HUES48 (cell line): ENCODE measurements around the gene ZFHX3.

Experiments
- H3K27ac ChIP-seq: one replicate; pipeline ENCODE4 v1.7.0; 2013; ENCODE audit warnings: low read depth, low read length, inconsistent platforms
- H3K27me3 ChIP-seq: 2 replicates; pipeline ENCODE4 v1.6.1; 2013; ENCODE audit warnings: mild to moderate bottlenecking, low read length; ENCODE audit not compliant: control insufficient read depth, insufficient read depth
- H3K36me3 ChIP-seq: 2 replicates; pipeline ENCODE4 v1.6.1; 2013; ENCODE audit warnings: low read length; ENCODE audit not compliant: control insufficient read depth, insufficient read depth
- H3K4me1 ChIP-seq: 2 replicates; pipeline ENCODE4 v1.6.1; 2013; ENCODE audit warnings: mild to moderate bottlenecking, low read length; ENCODE audit not compliant: control insufficient read depth, insufficient read depth
- H3K4me3 ChIP-seq: 2 replicates; pipeline ENCODE4 v1.5.1; 2013; ENCODE audit warnings: mild to moderate bottlenecking, low read depth, low read length
- H3K9ac ChIP-seq: 2 replicates; pipeline ENCODE4 v1.6.1; 2013; ENCODE audit warnings: mild to moderate bottlenecking, low read depth, low read length, moderate library complexity
- H3K9me3 ChIP-seq: 2 replicates; pipeline ENCODE4 v1.6.1; 2013; ENCODE audit warnings: low read length; ENCODE audit not compliant: control insufficient read depth, insufficient read depth

The ZFHX3 gene

GRCh38 chr16:72886346-72886974, 161.5 kb downstream of the ZFHX3 start:
- H3K4me1 ChIP-seq = no peaks in the 10 kb centered on the region
- H3K27ac ChIP-seq = no peak overlapping the region
- no peak overlapping the region for H3K9ac ChIP-seq
- H3K9me3 ChIP-seq = no peaks in the 10 kb centered on the region
- no peak overlapping the region for H3K4me3 ChIP-seq
- no peaks in the 10 kb centered on the region for H3K36me3 ChIP-seq
- no peaks in the 10 kb centered on the region for H3K27me3 ChIP-seq

- Histone ChIP-seq H3K4me3 (no peak overlapping the region), H3K27ac (no peak overlapping the region), H3K9ac (no peak overlapping the region), H3K9me3 (no peaks in the 10 kb centered on the region), H3K4me1 (no peaks in the 10 kb centered on the region), H3K27me3 (no peaks in the 10 kb centered on the region), H3K36me3 (no peaks in the 10 kb centered on the region)
Measured at GRCh38 chr16:72884573-72884972, 163.4 kb downstream of the ZFHX3 start.

GRCh38 chr16:72884037-72884436, 163.9 kb downstream of the ZFHX3 start:
- Histone ChIP-seq H3K4me3 (no peak overlapping the region), H3K9me3 (no peaks in the 10 kb centered on the region), H3K9ac (no peak overlapping the region), H3K4me1 (no peaks in the 10 kb centered on the region), H3K27ac (no peak overlapping the region), H3K36me3 (no peaks in the 10 kb centered on the region), H3K27me3 (no peaks in the 10 kb centered on the region)

GRCh38 chr16:72879846-72880245, 168.1 kb downstream of the ZFHX3 start:
- no peak overlapping the region for H3K27ac ChIP-seq

GRCh38 chr16:72878301-72879269, 169.3 kb downstream of the ZFHX3 start:
- Histone ChIP-seq H3K4me3 (no peak overlapping the region), H3K9ac (no peak overlapping the region), H3K9me3 (no peaks in the 10 kb centered on the region), H3K4me1 (no peaks in the 10 kb centered on the region), H3K27ac (no peak overlapping the region), H3K27me3 (no peaks in the 10 kb centered on the region), H3K36me3 (no peaks in the 10 kb centered on the region)

More at GRCh38 chr16:72879846-72880245, 168.1 kb downstream of the ZFHX3 start:
- no peaks in the 10 kb centered on the region for H3K9me3 ChIP-seq
- no peaks in the 10 kb centered on the region for H3K36me3 ChIP-seq
- no peaks in the 10 kb centered on the region for H3K4me1 ChIP-seq
- H3K4me3 ChIP-seq = no peak overlapping the region
- no peak overlapping the region for H3K9ac ChIP-seq
- H3K27me3 ChIP-seq = no peaks in the 10 kb centered on the region

GRCh38 chr16:72877374-72878028, 170.4 kb downstream of the ZFHX3 start:
- Histone ChIP-seq H3K27me3 (no peaks in the 10 kb centered on the region), H3K9ac (no peak overlapping the region), H3K9me3 (no peaks in the 10 kb centered on the region; the same call in 1 of the 2 replicates), H3K36me3 (no peaks in the 10 kb centered on the region), H3K4me1 (no peaks in the 10 kb centered on the region), H3K4me3 (no peak overlapping the region), H3K27ac (peak overlapping the region; percentile 48)

GRCh38 chr16:72876981-72877373, 171.0 kb downstream of the ZFHX3 start:
- H3K27me3 ChIP-seq = no peaks in the 10 kb centered on the region
- H3K4me1 ChIP-seq = no peaks in the 10 kb centered on the region
- no peak overlapping the region for H3K4me3 ChIP-seq
- no peak overlapping the region for H3K9ac ChIP-seq
- no peaks in the 10 kb centered on the region for H3K36me3 ChIP-seq
- H3K9me3 ChIP-seq = no peaks in the 10 kb centered on the region; the same call in 1 of the 2 replicates
- H3K27ac ChIP-seq = peak overlapping the region; percentile 37

- no peak overlapping the region for H3K27ac ChIP-seq
- H3K36me3 ChIP-seq = no peaks in the 10 kb centered on the region
- H3K4me3 ChIP-seq = no peak overlapping the region
- no peaks in the 10 kb centered on the region for H3K27me3 ChIP-seq
- H3K9me3 ChIP-seq = no peaks in the 10 kb centered on the region; the same call in 1 of the 2 replicates
- H3K9ac ChIP-seq = no peak overlapping the region
- H3K4me1 ChIP-seq = no peaks in the 10 kb centered on the region
Measured at GRCh38 chr16:72876221-72876620, 171.7 kb downstream of the ZFHX3 start.

GRCh38 chr16:72875291-72876031, 172.5 kb downstream of the ZFHX3 start:
- Histone ChIP-seq H3K36me3 (no peaks in the 10 kb centered on the region), H3K27ac (no peak overlapping the region), H3K27me3 (no peaks in the 10 kb centered on the region), H3K9ac (no peak overlapping the region), H3K9me3 (no peaks in the 10 kb centered on the region; the same call in 1 of the 2 replicates), H3K4me1 (no peaks in the 10 kb centered on the region), H3K4me3 (no peak overlapping the region)

- no peaks in the 10 kb centered on the region; the same call in 1 of the 2 replicates for H3K9me3 ChIP-seq
- H3K4me1 ChIP-seq = no peaks in the 10 kb centered on the region
- no peak overlapping the region for H3K27ac ChIP-seq
- H3K27me3 ChIP-seq = no peaks in the 10 kb centered on the region
- no peaks in the 10 kb centered on the region for H3K36me3 ChIP-seq
- no peak overlapping the region for H3K9ac ChIP-seq
- H3K4me3 ChIP-seq = no peak overlapping the region
Measured at GRCh38 chr16:72873853-72874252, 174.1 kb downstream of the ZFHX3 start.
